Brain pericyte (primary cell): ENCODE measurements around the gene BTBD16.
A peak's percentile ranks its signal among the peaks of the same experiment; 100 is the strongest.

Experiments used
- DNase-seq: peaks from one replicate; pipeline ENCODE4 v3.0.0-alpha.2; 2012; ENCODE audit warnings: low read depth, low spot score

BTBD16 gene

DNA sequence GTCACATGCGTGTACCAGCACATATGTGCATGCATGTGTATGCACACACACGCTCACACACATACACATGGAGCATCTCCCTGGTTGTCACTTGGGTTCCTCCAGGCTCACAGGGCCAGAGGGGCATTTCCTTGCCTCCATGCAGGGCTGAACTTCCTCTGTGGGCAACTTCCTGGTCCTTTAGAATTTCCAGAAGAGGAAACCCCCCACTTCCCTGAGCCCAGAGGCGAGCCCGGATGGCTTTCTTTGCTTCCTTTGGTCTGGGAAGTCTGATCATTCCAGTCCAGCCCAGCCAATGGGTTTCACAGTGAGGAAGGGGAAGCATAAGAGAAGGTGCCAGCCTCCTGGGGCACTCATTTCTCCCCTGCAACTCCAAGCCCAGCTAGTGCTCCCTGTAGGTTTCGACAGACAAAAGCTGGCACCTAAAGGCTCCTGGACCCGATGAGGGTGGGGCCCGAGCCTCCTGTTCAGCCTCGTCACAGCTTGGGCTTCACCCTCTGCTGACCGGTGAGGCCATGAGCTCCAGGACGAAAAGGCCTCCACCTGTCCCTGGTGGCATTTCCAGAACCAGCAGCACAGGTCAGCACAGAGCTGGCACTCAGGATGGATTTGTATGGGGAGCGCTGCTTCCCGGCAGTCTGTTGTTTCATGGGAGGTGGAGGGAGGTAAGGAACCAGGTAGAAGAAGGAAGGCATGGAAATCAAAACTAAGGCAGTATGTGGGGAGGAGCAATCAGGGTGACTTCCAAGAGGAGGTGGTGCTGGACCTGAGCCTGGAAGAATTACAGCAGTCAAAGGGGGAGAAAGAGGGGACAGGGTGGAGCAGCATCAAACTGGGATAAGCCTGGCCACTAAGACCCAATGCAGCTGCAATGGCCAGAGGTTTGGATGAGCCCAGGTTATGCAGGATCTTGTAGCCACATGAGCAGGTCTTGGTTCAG, 23.7 kb downstream of the BTBD16 start:
- DNase-seq, result no peak

- DNase-seq, result no peak
These were observed 24.3 kb downstream of the BTBD16 start for GRCh38 chr10:122295451-122295809.

DNA sequence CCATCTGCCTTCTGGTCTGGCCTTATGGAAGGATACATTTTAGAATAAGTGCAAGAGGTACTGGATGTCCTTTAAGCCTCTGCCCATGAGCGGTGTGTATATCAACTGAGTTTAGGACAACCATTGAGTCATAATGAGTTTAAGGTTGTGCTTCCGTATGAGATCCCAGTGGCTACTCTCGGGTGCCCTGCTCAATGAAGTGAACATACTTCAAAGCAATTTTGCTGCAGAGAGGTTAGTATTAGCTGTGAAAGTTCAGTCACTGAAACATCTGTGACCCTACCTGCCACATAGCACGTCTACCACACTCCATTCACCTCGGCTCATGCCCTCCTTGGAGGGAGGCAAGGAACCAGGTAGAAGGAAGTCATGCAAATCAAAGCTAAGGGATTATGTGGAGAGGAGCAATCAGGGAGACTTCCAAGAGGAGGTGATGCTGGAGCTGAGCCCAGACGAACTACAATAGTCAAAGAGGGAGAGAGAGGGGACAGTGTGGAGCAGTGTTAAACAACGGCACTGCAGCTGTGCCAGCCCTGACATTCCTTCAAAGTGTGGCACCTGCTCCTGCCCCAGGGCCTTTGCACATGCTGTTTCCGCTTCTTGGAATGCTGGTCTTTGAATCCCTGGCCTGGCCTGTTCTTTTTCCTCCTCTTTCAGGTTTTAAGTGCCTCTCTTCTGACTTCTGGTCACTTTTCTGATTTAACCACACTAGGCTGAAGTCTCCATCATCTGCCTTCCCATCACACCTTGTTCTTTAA, 25.4 kb downstream of the BTBD16 start:
- no peak for DNase-seq

DNA sequence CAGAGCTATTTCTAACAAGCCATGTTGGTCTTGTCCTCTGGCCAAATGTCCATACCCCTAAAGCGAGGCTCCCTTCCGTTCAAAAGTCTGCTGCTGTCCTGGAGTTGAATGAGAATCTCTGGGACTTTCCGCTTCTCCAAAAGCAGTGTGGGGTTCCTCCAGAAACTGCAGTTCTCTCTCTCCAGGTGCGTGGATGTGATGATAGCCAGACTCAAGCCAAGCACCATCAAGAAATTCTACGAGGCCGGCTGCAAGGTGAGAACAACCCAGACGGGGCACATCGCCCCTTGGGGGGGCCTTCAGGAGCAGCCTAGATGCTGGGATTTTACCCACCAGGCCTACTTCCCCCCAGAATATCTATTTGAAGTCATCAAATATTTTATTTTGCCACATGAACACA, 26.5 kb downstream of the BTBD16 start:
- DNase-seq, result no peak

- DNase-seq, result no peak
These were observed 27.1 kb downstream of the BTBD16 start for GRCh38 chr10:122298206-122298597.

GRCh38 chr10:122298598-122299301, 27.7 kb downstream of the BTBD16 start:
- no peak for DNase-seq

DNA sequence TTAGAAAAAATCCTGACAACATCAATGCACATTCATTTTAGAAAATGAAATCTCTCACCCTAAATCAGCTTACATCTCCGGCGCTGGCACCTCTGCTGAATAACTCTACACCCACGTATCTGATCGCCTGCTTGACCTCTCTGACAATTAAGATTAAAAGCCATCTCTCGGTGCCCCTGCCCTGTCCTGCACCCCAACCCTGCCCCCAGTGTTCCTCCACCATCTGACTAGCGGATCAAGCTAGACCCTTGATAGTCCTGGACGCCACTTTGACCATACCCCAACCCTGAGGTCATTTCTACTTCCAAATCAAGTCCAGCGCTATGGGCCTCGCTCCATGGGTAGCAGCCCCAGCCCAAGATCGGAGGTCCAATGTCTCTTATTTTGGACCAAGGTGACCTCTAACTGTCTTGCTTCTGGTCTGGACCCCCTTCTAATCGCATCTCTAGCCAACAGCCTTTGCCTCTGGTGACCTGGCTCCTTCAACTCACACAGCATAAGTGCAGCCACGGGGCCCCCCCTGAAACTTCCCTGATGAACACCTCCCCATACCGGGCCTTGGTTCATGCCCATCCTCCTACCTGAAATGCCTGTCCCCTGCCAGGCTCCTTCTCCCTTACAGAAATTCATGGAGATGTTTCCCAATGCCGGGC, 28.5 kb downstream of the BTBD16 start:
- DNase-seq, result no peak

DNA sequence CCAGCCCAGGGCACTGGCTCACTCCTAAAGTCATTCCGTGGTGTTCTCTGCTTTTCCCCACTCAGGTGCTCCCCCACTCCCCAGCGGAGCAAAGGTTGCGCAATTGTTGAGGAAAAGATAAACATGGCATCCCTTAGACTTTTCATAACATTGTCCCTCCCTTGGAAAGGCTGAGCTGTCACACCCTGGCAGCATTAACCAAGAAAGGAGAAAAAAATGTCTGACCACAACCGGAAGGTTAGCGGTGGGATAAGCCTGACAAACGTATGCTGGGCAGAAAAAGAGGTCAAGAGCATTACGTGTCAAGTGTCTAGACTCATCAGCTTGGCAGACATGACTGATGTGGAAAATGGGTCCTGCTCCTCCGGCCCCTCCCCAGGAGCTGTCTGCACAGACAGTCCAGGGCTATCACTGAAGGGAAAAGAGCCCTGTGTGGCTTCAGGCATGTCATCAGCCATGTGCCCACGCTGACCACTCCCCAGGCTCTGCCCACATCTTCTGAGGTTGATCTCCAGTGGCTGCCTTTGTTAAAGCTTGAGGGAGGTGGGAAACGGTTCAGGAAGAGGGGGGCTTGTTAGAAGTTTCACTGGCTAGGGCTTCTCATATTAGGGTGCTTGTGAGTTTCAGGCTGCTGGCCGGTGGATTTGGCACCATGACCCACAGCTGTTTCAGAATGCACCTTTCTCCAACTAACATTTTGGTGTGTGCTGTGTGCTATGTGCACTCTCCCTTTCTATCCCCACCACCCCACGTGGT, 30.1 kb downstream of the BTBD16 start:
- no peak for DNase-seq

DNA sequence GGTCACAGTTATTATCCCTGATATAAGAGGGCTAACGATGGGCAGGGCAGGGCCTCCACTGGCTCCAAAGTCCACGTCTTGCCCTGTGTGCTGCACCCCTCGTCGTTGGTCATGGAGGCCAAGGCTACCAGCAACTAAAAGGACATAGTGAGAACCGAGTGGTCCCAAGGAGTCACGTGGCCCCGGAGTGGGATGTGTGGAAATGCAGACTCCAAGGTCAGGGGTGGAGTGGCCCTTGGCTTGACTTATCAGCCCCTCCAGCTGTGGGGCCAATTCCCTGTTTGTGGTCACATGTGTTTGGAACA, 30.7 kb downstream of the BTBD16 start:
- no peak for DNase-seq

GRCh38 chr10:122302315-122302714, 31.2 kb downstream of the BTBD16 start:
- no peak for DNase-seq

DNA sequence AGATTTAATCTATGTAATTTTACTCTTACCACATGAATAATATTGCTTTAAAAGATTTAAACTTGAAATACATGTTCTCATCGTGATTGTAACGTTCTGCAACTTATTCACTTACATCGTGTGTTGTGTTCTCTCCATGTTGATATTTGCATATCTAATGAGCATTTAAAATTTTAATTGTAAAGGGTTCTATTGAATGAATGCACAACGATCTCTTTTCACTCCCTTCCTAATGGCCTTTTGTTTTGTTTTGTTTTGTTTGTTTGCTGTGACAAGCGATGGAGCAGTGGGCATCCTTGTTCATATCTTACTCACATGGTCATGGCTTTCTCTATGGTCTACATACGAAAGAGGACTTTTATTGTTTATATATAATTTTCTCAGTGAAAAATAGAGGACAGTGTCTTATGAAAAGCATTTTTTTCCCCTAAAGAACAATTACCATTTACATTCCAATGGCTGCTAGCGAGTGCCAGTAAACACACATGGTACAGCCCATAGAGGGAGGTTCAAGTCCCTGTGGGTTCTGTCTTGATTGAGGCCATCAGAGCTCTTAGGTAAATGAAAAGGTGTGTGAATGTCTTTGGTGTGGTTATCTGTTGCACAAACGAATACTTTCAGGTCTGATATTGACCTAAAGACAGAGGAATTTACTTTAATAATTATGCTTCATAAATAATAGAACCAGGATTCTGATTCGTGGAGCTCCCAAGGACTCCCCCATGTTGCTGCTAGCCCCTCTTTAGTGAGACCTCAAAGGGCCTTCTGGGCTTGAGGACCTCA, 32.4 kb downstream of the BTBD16 start:
- no peak for DNase-seq

- no peak for DNase-seq
These were observed 33.0 kb downstream of the BTBD16 start for GRCh38 chr10:122304054-122304579.

GRCh38 chr10:122306282-122306681, 35.2 kb downstream of the BTBD16 start:
- DNase-seq, result no peak

- DNase-seq, result no peak
These were observed 35.6 kb downstream of the BTBD16 start for GRCh38 chr10:122306744-122307143.

GRCh38 chr10:122307669-122308416, 36.7 kb downstream of the BTBD16 start:
- DNase-seq, result peak; percentile 88

DNA sequence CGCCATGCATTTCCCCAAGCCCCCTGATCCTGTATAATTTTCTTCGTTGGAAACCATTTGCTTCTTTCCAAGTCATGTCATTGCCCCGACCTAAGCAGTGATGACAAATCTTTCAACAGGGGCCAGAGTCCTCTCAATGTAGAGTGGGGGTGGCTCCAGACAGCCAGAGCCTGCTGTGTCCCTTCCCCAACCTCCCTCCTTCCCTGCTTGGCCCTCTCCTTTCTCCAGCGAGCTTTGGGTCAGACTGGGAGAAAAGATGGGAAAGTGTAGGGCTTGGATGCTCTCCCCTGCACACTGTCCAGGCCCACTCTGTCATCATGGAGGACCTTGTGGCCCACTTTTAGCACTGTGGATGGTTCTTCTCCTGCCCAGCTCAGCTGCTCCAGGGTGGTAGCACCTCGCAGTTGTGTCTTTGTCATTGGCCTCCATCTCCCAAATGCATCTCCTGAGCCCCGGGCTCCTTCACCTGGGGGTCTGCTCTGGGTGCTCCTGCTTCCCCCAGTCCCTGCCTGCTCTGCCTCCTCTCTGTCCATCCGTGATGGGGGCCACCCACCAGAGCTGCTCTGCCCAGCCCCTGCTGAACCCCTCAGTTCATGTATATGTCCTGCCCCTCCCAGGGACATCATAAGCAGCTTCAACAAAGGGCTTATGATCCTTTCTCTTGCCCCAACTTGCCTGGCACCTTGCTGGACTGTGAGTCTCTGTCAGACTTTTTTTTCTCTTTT, 37.5 kb downstream of the BTBD16 start:
- DNase-seq, result no peak

DNA sequence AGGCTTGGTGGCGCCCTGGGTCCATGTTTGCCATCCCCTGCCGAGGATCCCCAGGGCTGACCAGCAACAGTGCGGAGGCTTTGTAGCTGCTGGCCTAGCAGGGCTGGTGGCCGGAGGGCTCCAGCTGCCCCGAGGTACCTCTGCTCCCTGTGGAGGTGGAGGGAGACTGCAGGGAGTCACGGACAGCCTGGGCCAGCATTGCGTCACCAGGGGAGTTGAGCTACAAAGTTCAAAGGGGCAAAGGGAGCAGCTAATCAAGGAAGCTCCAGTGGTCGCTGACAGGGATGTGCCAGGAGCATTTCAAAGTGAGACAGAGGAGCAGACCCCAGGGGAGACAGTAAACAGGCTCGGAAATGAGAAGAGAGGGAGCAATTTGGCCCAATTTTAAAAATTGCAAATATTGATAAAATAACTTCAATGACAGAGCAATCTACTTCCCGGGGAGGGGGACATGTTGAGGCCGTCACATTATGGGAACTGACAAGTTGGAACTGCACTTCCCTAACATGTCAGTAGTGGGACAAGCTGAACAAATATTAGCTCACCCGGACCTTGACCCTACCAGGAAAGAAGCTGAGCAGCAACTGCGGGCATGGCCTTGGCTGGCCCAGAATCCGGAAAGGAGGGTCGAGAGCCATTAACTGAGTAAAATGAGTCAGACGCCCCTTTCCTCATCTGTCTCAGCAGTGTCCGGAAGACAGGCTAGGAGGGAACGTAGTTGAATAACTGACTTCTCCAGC, 39.4 kb downstream of the BTBD16 start:
- DNase-seq, result peak; percentile 87

DNA sequence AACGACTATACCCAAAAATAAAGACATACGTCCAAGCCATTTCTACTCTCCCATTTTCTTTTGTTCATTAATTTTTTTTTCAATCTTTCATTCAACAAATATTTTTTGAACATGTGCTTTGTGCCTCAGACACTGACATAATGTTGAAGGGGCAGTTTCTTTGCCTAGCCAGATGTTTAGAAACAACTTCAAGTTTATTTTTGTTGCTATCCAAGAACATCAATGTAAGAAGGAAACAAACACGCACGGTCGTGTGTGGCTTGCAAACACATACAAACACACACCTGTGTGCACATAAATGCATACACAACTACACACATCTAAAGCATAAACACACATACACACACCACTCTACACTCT, 39.9 kb downstream of the BTBD16 start:
- no peak for DNase-seq
